GF-D8 (cell line): Measurements from ENCODE around the gene KRT36.

Experiments
- DNase-seq: peaks from one replicate; lab custom pipeline; 2025; lab: John Stamatoyannopoulos, UW

KRT36 gene

DNA sequence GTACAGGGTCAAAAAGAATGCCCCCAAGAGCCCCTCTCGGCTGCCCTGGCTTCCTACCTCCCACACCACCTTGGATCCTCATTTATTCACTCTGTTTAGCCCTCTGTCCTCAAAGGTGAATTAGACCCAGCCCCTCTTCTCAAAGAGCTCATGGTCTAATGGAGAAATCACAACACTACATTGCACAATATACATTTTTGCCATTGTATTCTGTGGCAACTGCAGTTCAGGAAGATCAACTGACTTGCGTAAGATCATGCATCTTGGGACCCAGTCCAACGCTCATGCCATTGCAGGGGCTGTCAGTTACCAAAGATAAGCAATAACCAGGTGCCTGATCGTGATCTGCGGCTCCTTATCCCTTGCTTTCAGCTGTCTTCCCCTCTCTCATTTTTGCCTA is 50.3 kb downstream of the KRT36 start:
- DNase-seq: no peak

DNA sequence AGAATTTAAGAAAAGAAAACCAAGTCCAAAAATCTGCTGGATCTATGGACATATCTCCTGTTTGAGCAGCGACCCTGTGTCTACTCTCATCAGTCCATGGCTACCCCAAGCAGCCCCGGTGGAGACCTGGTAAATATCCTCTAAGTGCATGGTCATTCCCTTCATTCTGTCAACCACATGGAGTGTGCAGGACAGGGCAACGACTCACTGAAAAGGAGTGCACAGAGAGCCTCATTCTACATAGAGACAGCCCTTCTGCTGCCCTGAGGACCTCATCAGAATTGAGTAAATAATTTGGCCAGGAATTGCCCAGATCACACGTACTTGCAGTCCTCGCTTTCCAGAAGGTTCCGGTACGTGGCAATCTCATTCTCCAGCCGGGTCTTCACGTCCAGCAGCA is 51.9 kb downstream of the KRT36 start:
- no peak for DNase-seq

DNA sequence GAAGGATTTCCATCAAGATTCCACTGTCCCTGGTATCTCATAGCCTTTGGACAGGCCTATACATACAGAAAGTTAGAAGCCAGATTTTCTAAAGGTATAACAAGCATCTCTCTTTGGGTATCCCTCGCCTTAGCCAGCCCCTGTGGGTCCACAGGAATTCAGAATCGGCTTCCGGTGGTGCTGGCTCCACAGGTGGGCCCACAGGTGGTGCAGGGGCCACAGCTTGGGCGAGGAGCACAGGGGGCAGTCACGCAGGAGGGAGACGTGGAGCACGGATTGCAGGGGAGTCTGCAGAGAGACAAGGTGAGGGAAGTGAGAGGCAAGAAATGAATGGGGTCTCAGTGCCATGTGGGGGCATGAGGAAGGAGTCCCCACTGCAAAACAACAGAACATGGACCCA is 52.5 kb downstream of the KRT36 start:
- DNase-seq: no peak
